Limb (tissue), 2 donors: ENCODE measurements around the gene PTBP3.
"Not testable (repeated sequence)": the region's sequence is repeated elsewhere in the genome, so short reads cannot be mapped to it uniquely, and the experiment has no call there.

Experiments used
- DNase-seq, 2 donors: peaks; one replicate each; pipeline ENCODE4 v3.0.0-alpha.2; 2016; ENCODE audit errors: extremely low spot score in 2 of 2

PTBP3 gene

GRCh38 chr9:112273876-112274275 is 59.5 kb downstream of the PTBP3 start:
- DNase-seq, result no peak

DNA sequence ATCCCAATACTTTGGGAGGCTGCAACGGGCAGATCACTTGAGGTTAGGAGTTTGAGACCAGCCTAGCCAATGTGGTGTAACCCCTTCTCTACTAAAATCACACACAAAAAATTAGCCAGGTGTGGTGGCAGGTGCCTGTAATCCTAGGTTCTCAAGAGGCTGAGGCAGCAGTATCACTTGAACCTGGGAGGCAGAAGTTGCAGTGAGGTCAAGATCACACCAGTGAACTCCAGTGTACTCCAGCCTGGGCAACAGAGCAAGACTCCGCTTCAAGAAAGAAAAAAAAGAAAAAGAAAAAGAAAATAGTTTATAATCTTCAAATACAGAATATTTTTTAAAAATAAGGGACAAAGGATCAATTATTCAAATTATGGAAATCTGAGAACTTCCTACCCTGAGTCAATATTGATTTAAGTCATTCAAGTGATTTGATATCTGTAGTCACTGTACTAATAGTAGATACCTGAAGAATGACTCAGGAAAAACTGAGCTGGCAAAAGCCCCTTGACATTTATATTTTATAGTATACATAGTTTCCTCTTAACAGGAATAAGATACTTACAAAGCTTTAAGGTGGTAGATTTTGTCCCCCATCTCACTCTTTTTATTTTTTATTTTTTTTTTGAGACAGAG is 61.8 kb downstream of the PTBP3 start:
- DNase-seq, result no peak

DNA sequence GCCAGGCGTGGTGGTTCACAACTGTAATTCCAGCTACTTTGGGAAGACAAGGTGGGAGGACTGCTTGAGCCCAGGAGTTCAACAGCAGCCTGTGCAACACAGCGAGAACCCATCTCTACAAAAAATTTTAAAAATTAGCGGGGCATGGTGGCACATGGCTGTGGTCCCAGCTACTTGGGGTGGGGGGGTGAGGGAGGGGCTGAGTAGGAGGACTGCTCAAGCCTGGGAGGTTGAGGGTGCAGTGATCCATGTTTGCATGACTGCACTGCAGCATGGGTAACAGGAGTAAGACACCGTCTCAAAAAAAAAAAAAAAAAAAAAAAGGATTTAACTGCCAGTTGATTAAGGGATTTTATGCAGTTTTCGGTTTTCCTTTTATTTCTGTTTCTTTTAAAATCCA is 65.0 kb downstream of the PTBP3 start:
- DNase-seq, result no peak

- not testable (repeated sequence) for DNase-seq
These were observed 66.3 kb downstream of the PTBP3 start for GRCh38 chr9:112267086-112267485.

DNA sequence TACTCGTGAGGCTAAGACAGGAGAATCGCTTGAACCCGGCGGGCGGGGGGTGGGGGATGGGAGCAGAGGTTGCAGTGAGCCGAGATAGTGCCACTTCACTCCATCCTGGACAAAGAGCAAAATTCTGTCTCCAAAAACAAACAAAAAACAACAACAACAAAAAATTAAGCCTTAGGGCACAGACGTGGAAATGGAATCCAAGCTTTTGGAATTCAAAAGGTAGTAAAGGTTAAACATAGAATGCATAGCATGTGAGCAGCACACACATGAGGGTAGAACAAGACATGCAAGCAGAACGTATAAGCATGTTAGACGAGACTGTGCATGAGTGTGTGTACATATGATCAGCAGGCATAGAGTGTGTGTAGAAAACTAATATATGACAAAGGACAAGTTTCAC is 68.0 kb downstream of the PTBP3 start:
- DNase-seq, result no peak

GRCh38 chr9:112262577-112262976 is 70.8 kb downstream of the PTBP3 start:
- no peak for DNase-seq

GRCh38 chr9:112261133-112261532 is 72.3 kb downstream of the PTBP3 start:
- DNase-seq, result no peak

- DNase-seq, result no peak
These were observed 75.3 kb downstream of the PTBP3 start for GRCh38 chr9:112258106-112258505.

GRCh38 chr9:112252194-112252593 is 81.2 kb downstream of the PTBP3 start:
- DNase-seq, result no peak

- no peak for DNase-seq
These were observed 84.1 kb downstream of the PTBP3 start for GRCh38 chr9:112249277-112249676.

DNA sequence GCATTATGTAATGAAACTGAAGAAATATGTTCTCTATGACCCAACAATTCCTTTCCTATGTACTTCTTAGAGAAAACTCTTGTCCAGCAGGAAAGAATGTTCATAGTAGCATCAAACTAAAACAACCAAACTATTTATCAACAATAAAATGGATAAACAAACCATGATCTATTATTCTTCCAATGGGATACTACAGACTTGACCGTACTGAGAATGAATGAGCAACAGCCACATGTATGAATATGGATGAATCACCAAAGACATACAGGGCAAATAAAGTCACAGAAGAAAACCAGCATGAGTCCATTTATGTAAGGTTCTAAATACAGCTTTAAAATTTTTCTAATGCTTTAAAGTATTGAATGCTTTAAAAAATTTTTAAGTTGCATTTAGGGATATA is 84.7 kb downstream of the PTBP3 start:
- no peak for DNase-seq

DNA sequence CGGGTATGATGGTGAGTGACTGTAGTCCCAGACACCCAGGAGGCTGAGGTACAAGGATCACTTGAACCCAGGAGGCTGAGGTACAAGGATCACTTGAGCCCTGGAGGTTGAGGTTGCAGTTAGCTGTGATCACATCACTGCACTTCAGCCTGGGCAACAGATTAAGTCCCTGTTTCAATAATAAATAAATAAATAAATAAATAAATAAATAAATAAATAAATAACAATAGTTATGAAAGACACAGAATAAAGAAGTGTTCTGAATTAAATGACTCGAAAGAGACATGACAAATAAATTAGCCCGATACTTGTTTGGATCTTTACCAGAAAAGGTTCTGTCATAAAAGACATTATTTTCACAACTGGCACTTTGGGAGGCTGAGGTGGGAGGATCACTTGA is 86.3 kb downstream of the PTBP3 start:
- DNase-seq, result no peak

GRCh38 chr9:112245126-112245525 is 88.3 kb downstream of the PTBP3 start:
- DNase-seq, result no peak

DNA sequence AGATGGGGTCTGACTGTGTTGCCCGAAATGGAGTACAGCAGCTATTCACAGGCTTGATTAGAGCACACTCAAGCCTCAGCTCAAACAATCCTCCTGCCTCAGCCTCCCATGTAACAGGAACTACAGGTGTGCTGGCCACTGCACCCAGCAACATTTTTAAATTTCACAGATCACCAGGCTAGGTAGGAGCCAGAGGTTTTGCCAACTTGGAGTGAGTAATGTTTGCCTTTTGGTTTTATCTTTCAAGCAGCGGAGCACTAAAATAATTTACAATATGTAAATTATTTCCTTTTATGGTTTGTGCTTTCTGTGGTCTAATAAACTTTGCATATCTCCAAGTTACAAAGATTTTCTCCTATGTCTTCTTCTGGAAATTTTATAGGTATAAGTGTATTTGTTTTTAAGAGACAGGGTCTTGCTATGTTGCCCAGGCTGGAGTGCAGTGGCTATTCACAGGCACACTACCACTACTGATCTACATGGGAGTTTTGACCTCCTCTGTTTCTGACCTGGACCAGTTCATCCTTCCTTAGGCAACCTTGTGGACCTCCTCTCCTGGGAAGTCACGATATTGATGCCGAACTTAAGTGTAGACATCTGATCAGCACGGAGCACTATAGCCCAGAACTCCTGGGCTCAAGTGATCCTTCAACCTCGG is 91.1 kb downstream of the PTBP3 start:
- DNase-seq, result no peak

DNA sequence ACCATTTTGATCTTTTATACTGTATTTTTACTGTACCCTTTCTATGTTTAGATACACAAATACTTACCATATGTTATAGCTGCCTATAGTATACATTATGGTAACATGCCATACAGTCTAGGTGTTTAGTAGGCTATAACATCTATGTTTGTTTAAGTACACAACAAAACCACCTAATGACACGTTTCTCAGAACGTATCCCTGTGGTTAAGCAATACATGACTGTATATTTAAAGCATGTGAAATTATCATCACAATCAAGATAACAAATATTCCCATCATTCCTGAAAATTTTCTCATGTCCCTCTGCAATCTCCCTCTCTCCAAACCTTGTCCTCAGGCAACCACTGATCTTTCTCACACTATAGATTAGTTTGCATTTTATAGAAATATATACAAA is 91.9 kb downstream of the PTBP3 start:
- no peak for DNase-seq

GRCh38 chr9:112239708-112240107 is 93.7 kb downstream of the PTBP3 start:
- DNase-seq, result no peak

DNA sequence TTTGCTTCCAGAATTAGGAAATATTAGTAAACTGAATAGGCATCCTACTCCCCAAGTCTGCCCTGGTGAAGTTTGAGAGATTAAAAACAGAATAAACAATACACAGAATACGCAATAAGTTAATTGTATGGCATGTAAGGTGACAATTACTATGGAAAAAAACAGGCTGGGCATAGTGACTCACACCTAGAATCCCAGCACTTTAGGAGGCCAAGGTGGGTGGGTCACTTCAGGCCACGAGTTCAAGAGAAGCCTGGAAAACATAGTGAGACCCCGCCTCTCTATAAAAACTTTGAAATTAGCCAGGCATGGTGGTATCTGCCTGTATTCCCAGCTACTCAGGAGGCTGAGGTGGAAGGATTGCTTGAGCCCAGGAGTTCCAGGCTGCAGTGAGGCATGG is 94.1 kb downstream of the PTBP3 start:
- DNase-seq, result no peak

DNA sequence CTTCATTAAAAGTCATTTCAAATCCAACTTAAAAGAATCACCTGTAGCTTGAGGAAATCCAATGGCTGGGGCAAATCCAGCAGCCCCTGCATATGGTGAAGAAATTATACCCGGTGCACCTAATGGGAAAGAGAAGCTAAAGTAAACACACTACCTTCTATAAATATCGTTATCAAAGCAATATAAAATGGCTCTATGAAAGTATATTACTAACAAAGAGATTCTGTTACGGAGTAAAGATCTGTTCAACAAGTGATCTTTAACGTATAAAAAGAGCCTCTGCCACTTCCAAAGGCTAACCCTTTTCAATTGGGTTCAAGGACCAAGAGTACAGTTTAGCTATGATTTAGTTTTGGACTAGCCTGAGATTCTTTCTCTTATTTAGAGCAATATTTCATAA is 98.6 kb downstream of the PTBP3 start:
- no peak for DNase-seq

DNA sequence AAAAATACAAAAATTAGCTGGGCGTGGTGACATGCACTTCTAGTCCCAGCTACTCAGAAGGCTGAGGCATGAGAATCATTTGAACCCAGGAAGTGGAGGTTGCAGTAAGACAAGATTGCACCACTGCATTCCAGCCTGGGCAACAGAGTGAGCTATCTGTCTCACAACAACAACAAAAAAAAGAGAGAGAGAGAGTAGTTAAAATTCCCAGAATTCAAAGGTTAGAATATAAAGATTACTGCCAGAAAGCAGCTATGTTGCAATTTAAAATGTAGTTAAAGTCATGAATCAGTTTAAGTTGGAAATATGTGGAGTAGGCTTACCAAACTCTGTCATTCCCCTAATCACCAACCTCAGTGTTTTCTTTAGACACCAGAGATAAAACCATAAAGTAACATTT is 99.7 kb downstream of the PTBP3 start:
- DNase-seq, result no peak

- DNase-seq, result no peak
These were observed 101.2 kb downstream of the PTBP3 start for GRCh38 chr9:112232233-112232632.

- no peak for DNase-seq
These were observed 107.3 kb downstream of the PTBP3 start for GRCh38 chr9:112226091-112226490.

DNA sequence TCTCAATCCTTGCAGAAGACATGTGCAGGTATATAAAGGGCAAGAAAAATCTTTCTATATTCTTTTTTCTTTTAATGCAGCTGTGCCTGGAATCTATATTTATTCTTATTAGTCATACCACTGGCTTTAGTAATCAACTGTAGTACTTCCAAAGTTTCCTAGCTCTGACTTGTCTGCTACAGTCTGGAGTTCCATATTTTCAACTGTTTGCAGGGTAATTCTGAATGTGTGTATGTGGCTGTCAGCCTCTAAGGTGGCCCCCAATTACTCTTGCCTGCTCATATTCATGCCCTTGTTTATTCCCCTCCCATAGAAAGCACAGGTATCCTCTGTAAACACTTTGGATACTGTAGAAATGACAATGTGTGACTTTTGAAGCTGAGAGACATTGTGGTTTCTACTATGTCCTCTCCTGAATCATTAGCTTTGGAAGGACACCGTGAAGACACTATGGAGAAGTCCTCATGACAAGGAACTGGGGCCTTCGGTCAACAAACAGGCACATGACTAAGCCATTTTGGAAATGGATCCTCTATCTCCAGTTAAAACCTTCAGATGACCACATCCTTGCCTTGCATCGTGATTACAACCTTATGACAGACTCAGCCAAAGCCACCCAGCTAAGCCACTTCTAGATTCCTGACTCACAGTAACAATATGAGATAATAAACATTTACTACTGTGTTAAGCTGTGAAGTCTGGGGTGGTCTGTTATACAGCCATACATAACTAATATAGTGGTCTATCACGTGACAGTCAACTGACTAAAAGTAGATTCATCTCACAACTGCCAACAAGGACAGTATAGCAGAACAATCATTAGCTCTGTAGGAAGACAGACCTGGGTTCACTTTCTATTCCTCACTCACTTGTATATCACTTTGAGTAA is 108.8 kb downstream of the PTBP3 start:
- no peak for DNase-seq

- DNase-seq, result no peak
These were observed 114.5 kb downstream of the PTBP3 start for GRCh38 chr9:112218908-112219307.
